ENCODE data around the gene S100A12. TPM values are rescaled to one million over a fixed set of nuclear protein-coding genes. Genes with fewer than 3 reads are reported as not detected.

Gene S100A12
- total RNA-seq, 2 experiments from 2014 or later = not detected

- no peak for DNase-seq
- H3K36me3 Mint-ChIP-seq = no peaks in the 10 kb centered on the region
- H3K27me3 Mint-ChIP-seq = peaks cover 6% of the 10 kb centered on the region
- no peaks in the 10 kb centered on the region for H3K9me3 Mint-ChIP-seq
- CTCF ChIA-PET = interaction anchor here (0.9 to 1.5 kb wide), 3 partner anchors 8 to 133 kb away, joined by 3 to 5 read pairs (median 3); no protein-coding TSS in a partner anchor
- no peak overlapping the region for H3K27ac Mint-ChIP-seq
- intact Hi-C loops (cut with micrococcal nuclease) = no loop called here
- H3K4me1 Mint-ChIP-seq (ENCODE audit: low read depth) = peaks cover 13% of the 10 kb centered on the region
- no peak overlapping the region for H3K4me3 Mint-ChIP-seq
- POLR2A ChIA-PET = no interaction called here
Observed at GRCh38 chr1:153361480-153362109, 13.8 kb downstream of the S100A12 start.

GRCh38 chr1:153360592-153361479 is 14.6 kb downstream of the S100A12 start:
- ChIA-PET POLR2A (no interaction called here), CTCF (interaction anchor here (0.9 kb wide), 1 partner anchor 8 kb away, joined by 3 read pairs; no protein-coding TSS in a partner anchor)
- H3K36me3 Mint-ChIP-seq = no peaks in the 10 kb centered on the region
- peaks cover 4% of the 10 kb centered on the region for H3K27me3 Mint-ChIP-seq
- H3K4me3 Mint-ChIP-seq = no peak overlapping the region
- H3K4me1 Mint-ChIP-seq (ENCODE audit: low read depth) = peaks cover 13% of the 10 kb centered on the region
- DNase-seq = no peak
- H3K9me3 Mint-ChIP-seq = no peaks in the 10 kb centered on the region
- H3K27ac Mint-ChIP-seq = no peak overlapping the region
- intact Hi-C loops (cut with micrococcal nuclease) = no loop called here

- intact Hi-C loops (cut with micrococcal nuclease) = no loop called here
- ChIA-PET POLR2A (no interaction called here), CTCF (no interaction called here)
- H3K4me1 Mint-ChIP-seq (ENCODE audit: low read depth) = peaks cover 13% of the 10 kb centered on the region
- H3K4me3 Mint-ChIP-seq = no peak overlapping the region
- H3K27me3 Mint-ChIP-seq = peaks cover 3% of the 10 kb centered on the region
- no peak for DNase-seq
- no peaks in the 10 kb centered on the region for H3K36me3 Mint-ChIP-seq
- no peaks in the 10 kb centered on the region for H3K9me3 Mint-ChIP-seq
- no peak overlapping the region for H3K27ac Mint-ChIP-seq
Observed at GRCh38 chr1:153360190-153360589, 15.2 kb downstream of the S100A12 start.

- Mint-ChIP-seq H3K4me1 (ENCODE audit: low read depth) (peaks cover 13% of the 10 kb centered on the region), H3K4me3 (no peak overlapping the region), H3K9me3 (no peaks in the 10 kb centered on the region), H3K36me3 (no peaks in the 10 kb centered on the region), H3K27me3 (peaks cover 3% of the 10 kb centered on the region), H3K27ac (no peak overlapping the region)
- POLR2A ChIA-PET = no interaction called here
- CTCF ChIA-PET = no interaction called here
- intact Hi-C loops (cut with micrococcal nuclease) = no loop called here
- DNase-seq = no peak
Observed at GRCh38 chr1:153359241-153359640, 16.2 kb downstream of the S100A12 start.

GRCh38 chr1:153358691-153358975 is 16.8 kb downstream of the S100A12 start:
- CTCF ChIA-PET = interaction anchor here (1.1 to 8.2 kb wide), 3 partner anchors 13 to 137 kb away, joined by 3 to 186 read pairs (median 3); no protein-coding TSS in a partner anchor
- H3K27ac Mint-ChIP-seq = no peak overlapping the region
- no peak for DNase-seq
- no peaks in the 10 kb centered on the region for H3K9me3 Mint-ChIP-seq
- intact Hi-C loops (cut with micrococcal nuclease) = no loop called here
- peaks cover 3% of the 10 kb centered on the region for H3K27me3 Mint-ChIP-seq
- peaks cover 13% of the 10 kb centered on the region for H3K4me1 Mint-ChIP-seq (ENCODE audit: low read depth)
- POLR2A ChIA-PET = no interaction called here
- H3K4me3 Mint-ChIP-seq = no peak overlapping the region
- no peaks in the 10 kb centered on the region for H3K36me3 Mint-ChIP-seq

GRCh38 chr1:153357853-153358690 is 17.3 kb downstream of the S100A12 start, which contains the start of gene S100A9:
Gene S100A9 (plus strand): TSS chr1:153357854. CDS start chr1:153358284, 430 bp downstream.
- Mint-ChIP-seq H3K27ac (no peak within 1 kb of the TSS), H3K36me3 (no peaks in the 10 kb centered on the region), H3K4me1 (ENCODE audit: low read depth) (peaks cover 13% of the 10 kb centered on the region), H3K27me3 (no peaks in the 10 kb centered on the region), H3K4me3 (no peak within 1 kb of the TSS), H3K9me3 (no peaks in the 10 kb centered on the region)
- intact Hi-C loops (cut with micrococcal nuclease) = no loop called here
- CTCF ChIA-PET = interaction anchor here (1.1 to 8.2 kb wide), 3 partner anchors 12 to 137 kb away, joined by 3 to 186 read pairs (median 3); no protein-coding TSS in a partner anchor
- DNase-seq = no peak
- POLR2A ChIA-PET = no interaction called here

- Mint-ChIP-seq H3K27me3 (no peaks in the 10 kb centered on the region), H3K9me3 (no peaks in the 10 kb centered on the region), H3K36me3 (no peaks in the 10 kb centered on the region), H3K4me1 (ENCODE audit: low read depth) (peaks cover 13% of the 10 kb centered on the region), H3K27ac (no peak overlapping the region), H3K4me3 (no peak overlapping the region)
- no peak for DNase-seq
- POLR2A ChIA-PET = no interaction called here
- CTCF ChIA-PET = interaction anchor here (1.5 to 8.2 kb wide), 2 partner anchors 11 to 138 kb away, joined by 3 to 186 read pairs; no protein-coding TSS in a partner anchor
- intact Hi-C loops (cut with micrococcal nuclease) = no loop called here
Observed at GRCh38 chr1:153357076-153357852, 18.2 kb downstream of the S100A12 start.

GRCh38 chr1:153356392-153357075 is 18.9 kb downstream of the S100A12 start:
- H3K36me3 Mint-ChIP-seq = no peaks in the 10 kb centered on the region
- ChIA-PET POLR2A (no interaction called here), CTCF (interaction anchor here (1.4 to 8.2 kb wide), 2 partner anchors 47 to 139 kb away, joined by 11 to 186 read pairs; no protein-coding TSS in a partner anchor)
- no peak overlapping the region for H3K4me3 Mint-ChIP-seq
- peaks cover 13% of the 10 kb centered on the region for H3K4me1 Mint-ChIP-seq (ENCODE audit: low read depth)
- no peak for DNase-seq
- intact Hi-C loops (cut with micrococcal nuclease) = no loop called here
- no peaks in the 10 kb centered on the region for H3K27me3 Mint-ChIP-seq
- H3K9me3 Mint-ChIP-seq = no peaks in the 10 kb centered on the region
- H3K27ac Mint-ChIP-seq = no peak overlapping the region

- H3K4me3 Mint-ChIP-seq = no peak overlapping the region
- peaks cover 2% of the 10 kb centered on the region for H3K27me3 Mint-ChIP-seq
- ChIA-PET POLR2A (no interaction called here), CTCF (interaction anchor here (0.6 to 8.2 kb wide), 10 partner anchors 9 to 155 kb away, joined by 3 to 186 read pairs (median 4); no protein-coding TSS in a partner anchor)
- no peak overlapping the region for H3K27ac Mint-ChIP-seq
- H3K9me3 Mint-ChIP-seq = no peaks in the 10 kb centered on the region
- H3K4me1 Mint-ChIP-seq (ENCODE audit: low read depth) = peaks cover 13% of the 10 kb centered on the region
- no peaks in the 10 kb centered on the region for H3K36me3 Mint-ChIP-seq
- intact Hi-C loops (cut with micrococcal nuclease) = no loop called here
- DNase-seq = peak; percentile 61
Observed at GRCh38 chr1:153355445-153356071, 19.9 kb downstream of the S100A12 start.

GRCh38 chr1:153354515-153355193 is 20.8 kb downstream of the S100A12 start:
- POLR2A ChIA-PET = no interaction called here
- CTCF ChIA-PET = interaction anchor here (0.6 to 8.2 kb wide), 8 partner anchors 9 to 144 kb away, joined by 3 to 186 read pairs (median 8); no protein-coding TSS in a partner anchor
- H3K27me3 Mint-ChIP-seq = peaks cover 4% of the 10 kb centered on the region
- no peaks in the 10 kb centered on the region for H3K9me3 Mint-ChIP-seq
- no peak for DNase-seq
- intact Hi-C loops (cut with micrococcal nuclease) = no loop called here
- H3K4me1 Mint-ChIP-seq (ENCODE audit: low read depth) = peaks cover 13% of the 10 kb centered on the region
- no peaks in the 10 kb centered on the region for H3K36me3 Mint-ChIP-seq
- no peak overlapping the region for H3K27ac Mint-ChIP-seq
- no peak overlapping the region for H3K4me3 Mint-ChIP-seq

All from activated CD4-positive, alpha-beta memory T cell treated with anti-CD3 and anti-CD28 coated beads for 36 hours (primary cell).